ENCODE data around the gene TEAD3. TPM values are rescaled to one million over a fixed set of nuclear protein-coding genes. Genes with fewer than 3 reads are reported as not detected.

The TEAD3 gene
- total RNA-seq, 8 experiments from 2014 or later, result 2.5 to 8.2 (median 4.4) TPM

- no peak for ATAC-seq (replicated peaks in 6 of 8)
- 83 to 100% (median 100%) methylated on average over 1 to 2 of the region's 4 CpGs; no CpG with 5 or more reads in 4 of the 10 experiments for WGBS, 10 experiments
Observed at GRCh38 chr6:35463292-35463691, 33.6 kb downstream of the TEAD3 start.

GRCh38 chr6:35461270-35461669 is 35.6 kb downstream of the TEAD3 start:
- ATAC-seq (replicated peaks in 6 of 8), result no peak
- Histone ChIP-seq H3K4me1 (replicated peaks in 1 of 2) (no peaks in the 10 kb centered on the region), H3K27ac (no peak overlapping the region), H3K4me3 (no peak overlapping the region)
- 85 to 100% (median 100%) methylated on average over 1 to 3 of the region's 3 CpGs; no CpG with 5 or more reads in 2 of the 10 experiments for WGBS, 10 experiments
- in situ Hi-C loops (cut with MboI; ENCODE audit: low pct_unique_long_range_greater_than_20kb in 2 of 9, low sequenced_read_pairs in 9 of 9, unreplicated experiment in 9 of 9), result no loop called here

More at GRCh38 chr6:35463292-35463691, 33.6 kb downstream of the TEAD3 start:
- no peak overlapping the region for H3K27ac ChIP-seq
- H3K4me1 ChIP-seq (replicated peaks in 1 of 2), result peaks cover 0 to 2% of the 10 kb centered on the region in 2 donors
- in situ Hi-C loops (cut with MboI; ENCODE audit: low pct_unique_long_range_greater_than_20kb in 2 of 9, low sequenced_read_pairs in 9 of 9, unreplicated experiment in 9 of 9), result no loop called here
- no peak overlapping the region for H3K4me3 ChIP-seq

- WGBS, 10 experiments, result 79 to 100% (median 84%) methylated on average over 1 to 3 of the region's 4 CpGs; no CpG with 5 or more reads in 4 of the 10 experiments
- Histone ChIP-seq H3K4me1 (replicated peaks in 1 of 2) (peaks cover 16 to 19% of the 10 kb centered on the region in 2 donors), H3K27ac (no peak overlapping the region), H3K4me3 (no peak overlapping the region)
- in situ Hi-C loops (cut with MboI; ENCODE audit: low pct_unique_long_range_greater_than_20kb in 2 of 9, low sequenced_read_pairs in 9 of 9, unreplicated experiment in 9 of 9), result no loop called here
- no peak for ATAC-seq (replicated peaks in 6 of 8)
Observed at GRCh38 chr6:35457907-35458306, 39.0 kb downstream of the TEAD3 start.

GRCh38 chr6:35454391-35455110 is 42.3 kb downstream of the TEAD3 start:
- Histone ChIP-seq H3K4me1 (replicated peaks in 1 of 2) (peaks cover 16 to 19% of the 10 kb centered on the region in 2 donors), H3K4me3 (no peak overlapping the region), H3K27ac (no peak overlapping the region)
- WGBS, 10 experiments, result 35 to 87% (median 50%) methylated on average over 3 to 6 of the region's 9 CpGs; no CpG with 5 or more reads in 2 of the 10 experiments
- ATAC-seq (replicated peaks in 6 of 8), result peak in 3 of 8 experiments; percentile 5 to 46 (median 19)
- in situ Hi-C loops (cut with MboI; ENCODE audit: low pct_unique_long_range_greater_than_20kb in 2 of 9, low sequenced_read_pairs in 9 of 9, unreplicated experiment in 9 of 9), result no loop called here

- no peak overlapping the region for H3K27ac ChIP-seq
Observed at GRCh38 chr6:35453236-35453635, 43.6 kb downstream of the TEAD3 start.

GRCh38 chr6:35452183-35453090 is 44.4 kb downstream of the TEAD3 start, which contains the start of gene FANCE:
Gene FANCE (plus strand): TSS chr6:35452338. CDS start chr6:35452546, 208 bp downstream.
- Histone ChIP-seq H3K27ac (peak within 1 kb of the TSS in 1 of 2 donors; percentile 71), H3K4me1 (replicated peaks in 1 of 2) (peaks cover 16 to 19% of the 10 kb centered on the region in 2 donors), H3K4me3 (peak within 1 kb of the TSS; percentile 44 to 98 (median 83))
- WGBS, 10 experiments, result 0 to 13% (median 0%) methylated on average over 2 to 13 of the region's 87 CpGs; no CpG with 5 or more reads in 1 of the 10 experiments
- in situ Hi-C loops (cut with MboI; ENCODE audit: low pct_unique_long_range_greater_than_20kb in 2 of 9, low sequenced_read_pairs in 9 of 9, unreplicated experiment in 9 of 9), result no loop called here
- ATAC-seq (replicated peaks in 6 of 8), result peak; percentile 74 to 94 (median 92)

More at GRCh38 chr6:35453236-35453635, 43.6 kb downstream of the TEAD3 start:
- in situ Hi-C loops (cut with MboI; ENCODE audit: low pct_unique_long_range_greater_than_20kb in 2 of 9, low sequenced_read_pairs in 9 of 9, unreplicated experiment in 9 of 9), result no loop called here
- ATAC-seq (replicated peaks in 6 of 8), result no peak
- WGBS, 10 experiments, result 5 to 80% (median 46%) methylated on average over 1 to 3 of the region's 3 CpGs; no CpG with 5 or more reads in 2 of the 10 experiments
- H3K4me1 ChIP-seq (replicated peaks in 1 of 2), result peaks cover 16 to 19% of the 10 kb centered on the region in 2 donors
- H3K4me3 ChIP-seq, result peak overlapping the region; percentile 44 to 98 (median 83)

- H3K27ac ChIP-seq, result no peak overlapping the region
- H3K4me3 ChIP-seq, result peak overlapping the region; percentile 44 to 98 (median 83)
- peaks cover 16 to 19% of the 10 kb centered on the region in 2 donors for H3K4me1 ChIP-seq (replicated peaks in 1 of 2)
- in situ Hi-C loops (cut with MboI; ENCODE audit: low pct_unique_long_range_greater_than_20kb in 2 of 9, low sequenced_read_pairs in 9 of 9, unreplicated experiment in 9 of 9), result no loop called here
- no peak for ATAC-seq (replicated peaks in 6 of 8)
- 0 to 64% (median 40%) methylated on average over 2 to 10 of the region's 20 CpGs; no CpG with 5 or more reads in 2 of the 10 experiments for WGBS, 10 experiments
Observed at GRCh38 chr6:35451354-35452182, 45.3 kb downstream of the TEAD3 start.

- WGBS, 10 experiments, result 0 to 64% (median 17%) methylated on average over 1 to 12 of the region's 14 CpGs; no CpG with 5 or more reads in 3 of the 10 experiments
- Histone ChIP-seq H3K4me1 (replicated peaks in 1 of 2) (peaks cover 13% of the 10 kb centered on the region in 2 donors), H3K27ac (no peak overlapping the region), H3K4me3 (no peak overlapping the region)
- peak in 4 of 8 experiments; percentile 23 to 59 (median 31) for ATAC-seq (replicated peaks in 6 of 8)
- in situ Hi-C loops (cut with MboI; ENCODE audit: low pct_unique_long_range_greater_than_20kb in 2 of 9, low sequenced_read_pairs in 9 of 9, unreplicated experiment in 9 of 9), result loop anchor here in 3 of 9 experiments (10.0 to 25.0 kb wide), 2 partner anchors 105 to 112 kb away; partner anchors contain the start of gene PPARD (in 3 of the 3)
Observed at GRCh38 chr6:35449287-35449881, 47.5 kb downstream of the TEAD3 start.

- H3K4me1 ChIP-seq (replicated peaks in 1 of 2), result peaks cover under 1 to 2% of the 10 kb centered on the region in 2 donors
- H3K27ac ChIP-seq, result no peak overlapping the region
- ATAC-seq (replicated peaks in 6 of 8), result no peak
- in situ Hi-C loops (cut with MboI; ENCODE audit: low pct_unique_long_range_greater_than_20kb in 2 of 9, low sequenced_read_pairs in 9 of 9, unreplicated experiment in 9 of 9), result loop anchor here in 3 of 9 experiments (10.0 to 25.0 kb wide), 2 partner anchors 103 to 111 kb away; partner anchors contain the start of gene PPARD (in 3 of the 3)
- no peak overlapping the region for H3K4me3 ChIP-seq
- 49 to 100% (median 78%) methylated on average over 1 to 6 of the region's 7 CpGs for WGBS, 10 experiments
Observed at GRCh38 chr6:35448191-35448590, 48.7 kb downstream of the TEAD3 start.

GRCh38 chr6:35445691-35446090 is 51.2 kb downstream of the TEAD3 start:
- no peaks in the 10 kb centered on the region for H3K4me1 ChIP-seq (replicated peaks in 1 of 2)
- no peak overlapping the region for H3K27ac ChIP-seq
- no peak overlapping the region for H3K4me3 ChIP-seq
- ATAC-seq (replicated peaks in 6 of 8), result peak in 2 of 8 experiments; percentile 21 to 35
- in situ Hi-C loops (cut with MboI; ENCODE audit: low pct_unique_long_range_greater_than_20kb in 2 of 9, low sequenced_read_pairs in 9 of 9, unreplicated experiment in 9 of 9), result loop anchor here in 3 of 9 experiments (10.0 to 25.0 kb wide), 2 partner anchors 101 to 108 kb away; partner anchors contain the start of gene PPARD (in 3 of the 3)
- 40 to 92% (median 76%) methylated on average over 1 to 3 of the region's 7 CpGs; no CpG with 5 or more reads in 6 of the 10 experiments for WGBS, 10 experiments

- 40 to 100% (median 76%) methylated on average over 1 to 3 of the region's 9 CpGs; no CpG with 5 or more reads in 3 of the 10 experiments for WGBS, 10 experiments
- H3K27ac ChIP-seq, result no peak overlapping the region
- no peaks in the 10 kb centered on the region for H3K4me1 ChIP-seq (replicated peaks in 1 of 2)
- in situ Hi-C loops (cut with MboI; ENCODE audit: low pct_unique_long_range_greater_than_20kb in 2 of 9, low sequenced_read_pairs in 9 of 9, unreplicated experiment in 9 of 9), result loop anchor here in 3 of 9 experiments (10.0 to 25.0 kb wide), 2 partner anchors 99 to 106 kb away; partner anchors contain the start of gene PPARD (in 3 of the 3)
- H3K4me3 ChIP-seq, result no peak overlapping the region
- ATAC-seq (replicated peaks in 6 of 8), result no peak
Observed at GRCh38 chr6:35443341-35444030, 53.4 kb downstream of the TEAD3 start.

Data from motor neuron (in vitro differentiated cells).